HG02759 (cell line): Measurements from ENCODE around the gene KRT15.
A peak's percentile ranks its signal among the peaks of the same experiment; 100 is the strongest.

Experiments
- ATAC-seq: cut with Tn5 transposase; IDR thresholded peaks from one replicate; pipeline ENCODE4 v1.9.1; 2021; ENCODE audit warnings: mild to moderate bottlenecking, moderate library complexity; ENCODE audit not compliant: unreplicated experiment

KRT15 gene

GRCh38 chr17:41505809-41506767 lies 12.6 kb downstream of the KRT15 start:
- no peak for ATAC-seq

- no peak for ATAC-seq
Observed at GRCh38 chr17:41505007-41505808, 13.5 kb downstream of the KRT15 start, which contains the start of gene KRT13. Gene KRT13, minus strand, starts transcription at chr17:41505612. Its CDS starts 62 bp downstream, at chr17:41505550.

DNA sequence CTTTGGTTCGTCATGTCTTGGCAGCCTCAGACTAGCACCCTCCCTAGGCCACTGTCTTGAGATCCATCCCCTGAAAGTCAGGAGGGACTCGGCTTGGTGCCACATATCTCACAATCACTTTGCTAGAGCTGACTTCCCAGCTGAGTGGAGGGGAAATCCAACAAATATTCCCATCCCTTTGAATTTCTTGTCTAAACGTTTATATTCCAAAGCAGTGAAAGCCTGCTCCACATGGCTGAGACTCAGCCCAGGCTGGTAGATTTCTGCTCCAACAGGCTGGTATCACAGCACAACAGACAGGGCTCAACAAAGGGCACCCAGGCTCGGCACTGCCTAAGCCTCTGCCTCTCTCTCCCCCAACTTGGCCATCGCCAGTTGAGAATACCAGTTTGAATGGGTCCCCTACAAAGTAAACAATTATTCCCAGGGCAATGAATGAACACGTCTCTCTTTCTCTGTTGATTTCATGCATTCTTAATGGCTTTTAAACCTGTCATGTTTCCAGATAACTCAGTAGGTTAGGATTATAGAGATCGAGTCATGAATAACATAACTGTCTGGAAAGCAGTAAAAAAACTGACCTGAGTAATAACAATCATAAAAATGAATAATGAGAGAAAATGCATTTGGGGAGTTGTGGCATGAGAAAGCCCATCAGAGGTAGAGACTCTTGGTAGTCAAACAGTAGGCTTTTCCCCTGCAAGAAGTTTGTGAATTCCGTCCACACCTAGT lies 14.3 kb downstream of the KRT15 start:
- no peak for ATAC-seq

DNA sequence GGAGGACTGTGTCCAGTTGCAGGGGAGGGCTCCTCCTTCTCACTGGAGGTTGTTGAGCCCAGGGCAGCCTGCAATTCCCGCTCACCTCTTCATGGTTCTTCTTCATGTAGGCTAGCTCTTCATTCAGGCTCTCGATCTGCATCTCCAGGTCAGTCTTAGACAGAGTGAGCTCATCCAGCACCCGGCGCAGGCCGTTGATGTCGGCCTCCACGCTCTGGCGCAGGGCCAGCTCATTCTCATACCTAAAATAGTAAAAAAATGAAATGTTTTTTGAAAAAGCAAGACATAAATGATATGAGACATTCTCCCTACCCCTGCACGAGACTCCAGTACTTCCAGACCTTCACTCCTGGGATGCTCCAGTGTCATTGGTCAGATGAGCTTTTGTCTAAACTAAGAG lies 15.5 kb downstream of the KRT15 start:
- ATAC-seq = no peak

DNA sequence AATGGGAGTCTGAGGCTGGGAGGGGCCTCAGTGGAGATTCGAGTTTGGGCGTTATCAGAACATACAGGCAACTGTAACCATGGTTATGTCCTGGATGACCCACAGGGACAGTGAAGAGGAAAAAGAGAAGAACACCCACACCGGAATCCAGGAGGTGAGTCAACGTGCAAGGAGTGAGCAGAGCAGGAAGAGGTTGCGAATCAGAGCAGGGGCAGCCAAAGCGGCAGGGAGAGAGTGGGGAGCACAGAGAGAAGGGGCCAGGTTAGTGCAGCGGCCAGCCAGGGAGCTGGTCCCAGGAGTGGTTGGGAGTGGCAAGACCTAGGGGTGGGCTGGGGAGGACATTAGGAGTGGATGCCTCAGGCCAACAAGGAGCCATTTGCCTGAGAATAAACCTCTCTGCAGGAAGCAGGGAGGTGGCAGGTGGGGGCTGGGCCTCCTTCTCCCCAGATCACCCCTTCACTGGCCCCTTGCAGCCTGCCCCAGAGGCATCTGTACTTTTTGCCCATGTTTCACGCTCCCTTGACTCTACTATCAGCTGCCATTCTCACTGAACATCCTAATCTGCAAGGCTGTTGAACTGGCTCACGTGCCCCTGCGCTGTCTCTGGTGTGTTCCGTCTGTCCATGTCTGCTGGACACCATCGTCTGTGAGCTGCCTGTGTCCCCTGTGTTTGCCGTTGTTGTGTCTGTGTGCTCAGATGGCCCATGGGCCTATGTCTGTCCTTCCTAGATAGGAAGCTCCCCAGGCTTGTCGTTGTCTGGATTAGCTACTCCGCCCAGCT lies 18.4 kb downstream of the KRT15 start:
- ATAC-seq = no peak

DNA sequence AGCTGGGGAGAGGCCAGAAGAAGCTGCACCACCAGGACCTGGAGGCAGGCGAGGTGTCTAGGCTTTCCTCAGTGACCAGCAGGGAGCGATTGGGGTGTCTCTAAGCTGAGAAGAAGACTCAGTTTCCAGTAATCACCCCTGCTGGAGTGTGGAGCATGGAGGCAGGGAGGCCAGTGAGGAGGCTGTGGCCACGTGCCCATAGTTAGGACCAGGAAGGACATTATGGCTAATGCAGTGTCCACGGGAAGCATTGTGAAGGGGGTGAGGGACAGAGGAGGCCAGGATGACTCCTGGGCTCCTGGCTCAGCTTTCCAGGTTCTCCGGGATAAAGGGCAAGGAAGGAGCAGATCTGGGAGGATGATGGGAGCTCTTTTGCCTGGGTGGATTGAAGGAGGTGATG lies 19.0 kb downstream of the KRT15 start:
- no peak for ATAC-seq

DNA sequence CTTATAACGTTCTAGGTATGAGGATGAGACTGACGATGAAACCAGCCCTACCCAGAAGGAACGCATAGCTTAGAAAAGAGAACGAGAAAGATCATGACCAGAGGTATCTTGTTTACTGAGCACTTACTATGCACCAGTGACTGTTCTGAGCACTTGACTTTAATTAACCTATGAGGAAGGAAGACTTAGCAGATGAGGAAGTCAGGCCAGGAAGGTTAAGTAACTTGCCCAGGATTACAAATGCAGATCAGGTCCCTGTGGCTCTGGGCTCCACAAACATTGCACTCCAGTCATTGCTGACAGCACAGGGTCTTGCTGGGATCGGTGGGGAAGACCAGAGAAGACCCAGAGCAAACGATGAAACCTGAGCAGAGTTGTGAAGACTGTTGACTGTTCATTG lies 20.4 kb downstream of the KRT15 start:
- no peak for ATAC-seq

- peak; percentile 68 for ATAC-seq
Observed at GRCh38 chr17:41496803-41497484, 21.7 kb downstream of the KRT15 start.

GRCh38 chr17:41494524-41494923 lies 24.2 kb downstream of the KRT15 start:
- no peak for ATAC-seq

- no peak for ATAC-seq
Observed at GRCh38 chr17:41492771-41493170, 25.9 kb downstream of the KRT15 start.

- no peak for ATAC-seq
Observed at GRCh38 chr17:41492351-41492750, 26.3 kb downstream of the KRT15 start.

DNA sequence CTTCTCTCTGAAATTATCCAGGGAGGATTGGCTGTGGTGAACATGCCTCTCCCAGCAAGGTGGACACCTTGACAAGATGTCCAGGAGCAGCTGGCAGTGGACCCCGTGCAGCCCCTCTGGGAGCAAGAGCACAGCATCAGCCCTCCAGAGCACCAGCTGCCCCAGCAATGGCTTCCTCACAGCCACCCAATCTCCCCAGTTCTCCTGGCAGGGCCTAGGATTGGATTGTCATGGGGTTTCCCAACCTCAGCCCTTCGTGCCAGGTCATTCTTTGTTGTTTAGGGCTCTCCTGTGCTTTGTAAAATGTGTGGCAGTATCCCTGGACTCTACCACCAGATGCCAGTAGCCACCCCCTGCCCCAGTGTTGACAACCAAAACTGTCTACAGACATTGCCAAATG lies 27.2 kb downstream of the KRT15 start:
- no peak for ATAC-seq

- ATAC-seq = no peak
Observed at GRCh38 chr17:41490000-41490990, 28.4 kb downstream of the KRT15 start.

DNA sequence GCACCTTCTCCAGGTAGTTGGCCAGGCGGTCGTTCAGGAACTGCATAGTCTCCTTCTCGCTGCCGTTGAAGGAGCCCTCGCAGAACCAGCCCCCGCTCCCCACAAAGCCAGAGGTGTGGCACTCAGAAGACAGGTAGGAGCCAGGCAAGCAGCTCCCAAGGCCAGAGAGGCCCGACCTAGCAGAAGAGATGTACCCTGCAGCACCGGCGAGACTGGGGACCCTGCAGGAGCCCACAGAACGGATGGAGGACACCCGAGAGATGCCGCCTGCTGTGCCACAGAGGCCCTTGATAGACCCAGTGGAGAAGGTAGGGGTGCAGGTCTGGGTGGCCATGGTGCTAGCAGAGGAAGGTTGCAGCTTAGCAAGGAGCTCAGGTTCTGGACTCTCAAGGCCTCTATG lies 29.2 kb downstream of the KRT15 start, which contains the start of gene KRT36:
Gene KRT36, minus strand, starts transcription at position 380 of the 400 bp plus-strand sequence. Its CDS starts 46 bp downstream, at position 334.
- no peak for ATAC-seq

DNA sequence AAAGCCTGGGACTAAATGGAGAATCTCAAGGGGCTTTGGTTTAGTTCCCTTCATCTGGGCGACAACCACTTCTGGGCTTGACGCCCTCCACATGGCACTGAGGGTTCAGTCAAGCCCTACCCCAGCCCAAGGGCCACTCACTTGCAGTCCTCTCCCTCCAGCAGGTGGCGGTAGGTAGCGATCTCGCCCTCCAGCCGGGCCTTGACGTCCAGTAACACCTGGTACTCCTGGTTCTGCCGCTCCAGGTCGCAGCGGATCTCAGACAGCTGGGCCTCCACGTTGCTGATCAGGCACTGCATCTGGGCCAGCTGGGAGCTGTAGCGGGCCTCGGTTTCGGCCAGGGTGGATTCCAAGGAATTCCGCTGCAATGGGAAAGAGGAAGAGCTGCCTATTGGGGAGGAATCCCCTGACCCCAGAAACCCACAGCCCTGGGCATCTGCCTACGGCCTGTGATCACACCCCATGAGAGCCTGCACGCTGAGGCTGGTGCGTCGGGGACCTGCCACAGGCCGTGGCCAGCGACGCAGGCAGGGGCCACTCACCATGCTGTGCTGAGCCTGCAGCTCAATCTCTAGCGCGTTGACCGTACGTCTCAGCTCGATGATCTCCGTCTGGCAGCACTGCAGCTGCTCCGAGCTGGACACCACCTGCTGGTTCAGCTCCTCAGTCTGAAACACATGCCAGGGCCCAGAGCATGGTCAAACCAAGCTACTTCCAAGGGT lies 31.7 kb downstream of the KRT15 start:
- ATAC-seq = no peak

- no peak for ATAC-seq
Observed at GRCh38 chr17:41486316-41486715, 32.4 kb downstream of the KRT15 start.
